ENCODE measurements around the gene ZNF12.
"Not testable (repeated sequence)": the region's sequence is repeated elsewhere in the genome, so short reads cannot be mapped to it uniquely, and the experiment has no call there.

Gene ZNF12

GRCh38 chr7:6706666-6707407 is at the start of gene ZNF12:
Gene ZNF12 (minus strand): TSS chr7:6706947. CDS start chr7:6705173, 1,774 bp downstream.
- peak; percentile 94 for ATAC-seq
- peak; percentile 97 for DNase-seq

- DNase-seq, result not testable (repeated sequence)
- ATAC-seq, result peak; percentile 42
These were observed 47.2 kb upstream of the ZNF12 start, which contains the start of gene RSPH10B2 for GRCh38 chr7:6753964-6754363. Gene RSPH10B2 (plus strand): TSS chr7:6754103. CDS start chr7:6757678, 3,575 bp downstream.

DNA sequence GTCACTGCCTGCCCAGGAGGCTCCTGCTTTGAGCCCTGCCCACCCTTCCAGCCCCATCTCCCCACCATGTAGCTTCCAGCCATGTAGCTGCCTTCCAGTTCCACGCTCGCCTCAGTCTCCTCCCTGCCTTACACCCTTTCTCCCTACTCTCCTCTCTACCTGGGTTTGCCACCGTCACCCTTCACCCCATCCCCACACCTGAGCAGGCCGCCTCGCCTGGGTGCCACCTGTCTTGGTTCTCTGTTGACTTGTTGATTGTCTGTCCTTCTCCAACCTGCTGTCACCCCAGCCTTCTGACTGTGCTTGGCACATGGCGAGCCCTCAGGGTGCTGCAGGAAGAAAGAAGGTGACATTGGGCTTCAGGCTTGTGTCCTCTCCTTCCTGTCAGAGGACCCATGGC is 43.4 kb upstream of the ZNF12 start:
- DNase-seq, ATAC-seq: not testable (repeated sequence)

GRCh38 chr7:6749335-6749734 is 42.6 kb upstream of the ZNF12 start:
- ATAC-seq, result not testable (repeated sequence)

DNA sequence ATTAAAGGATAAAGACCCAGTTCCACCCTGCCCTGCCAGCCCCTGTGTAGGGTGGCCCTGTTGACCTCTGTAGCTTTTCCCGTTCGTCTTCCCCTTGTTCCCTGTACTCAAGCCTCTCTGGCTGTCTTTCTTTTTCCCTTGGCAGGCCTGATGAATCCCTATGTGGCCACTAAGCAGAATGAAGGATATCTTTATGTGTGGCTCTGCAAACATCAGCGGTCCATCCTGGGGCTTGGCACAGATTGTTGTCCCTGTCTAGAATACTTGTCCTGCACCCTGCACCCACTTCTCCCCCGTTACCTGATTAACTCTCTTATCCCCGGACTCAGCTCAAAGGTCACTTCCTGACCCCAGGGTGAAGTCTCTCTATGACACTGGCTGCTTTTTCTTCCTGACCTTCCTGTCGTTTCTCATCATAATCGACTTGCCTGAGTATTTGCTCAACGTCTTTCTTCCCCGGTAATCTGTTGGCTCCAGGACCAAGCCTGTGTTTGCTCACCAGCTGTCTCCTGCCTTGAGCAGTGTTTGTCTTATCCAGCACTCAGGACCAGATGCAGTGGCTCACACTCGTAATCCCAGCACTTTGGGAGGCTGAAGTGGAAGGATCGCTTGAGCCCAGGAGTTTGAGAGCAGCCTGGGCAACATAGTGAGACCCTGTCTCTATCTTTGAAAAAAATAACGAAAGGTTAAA is 37.8 kb upstream of the ZNF12 start:
- not testable (repeated sequence) for DNase-seq, ATAC-seq

More at GRCh38 chr7:6749335-6749734, 42.6 kb upstream of the ZNF12 start:
- not testable (repeated sequence) for DNase-seq

- ATAC-seq, DNase-seq: not testable (repeated sequence)
These were observed 31.7 kb upstream of the ZNF12 start for GRCh38 chr7:6738415-6738814.

DNA sequence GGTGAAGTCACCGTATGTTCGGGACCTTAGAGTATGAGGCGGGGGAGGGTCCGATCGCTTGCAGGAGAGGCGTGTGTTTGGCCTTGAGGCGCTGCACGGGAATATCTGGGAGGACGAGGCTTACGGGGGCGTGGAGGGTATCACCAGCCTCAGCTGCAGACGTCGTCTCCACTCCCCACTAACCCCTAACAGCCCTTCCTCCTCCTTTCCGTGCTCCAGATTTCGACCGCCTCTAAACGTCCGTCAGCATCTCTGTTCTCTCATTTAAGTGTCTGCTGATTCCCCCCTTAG is 23.5 kb upstream of the ZNF12 start:
- DNase-seq (no peak), ATAC-seq (no peak)

GRCh38 chr7:6729492-6730342 is 23.0 kb upstream of the ZNF12 start:
- ATAC-seq, result peak; percentile 100

GRCh38 chr7:6728893-6729491 is 22.2 kb upstream of the ZNF12 start:
- DNase-seq, ATAC-seq: not testable (repeated sequence)

More at GRCh38 chr7:6729492-6730342, 23.0 kb upstream of the ZNF12 start:
- DNase-seq, result peak; percentile 89

GRCh38 chr7:6727663-6728062 is 20.9 kb upstream of the ZNF12 start:
- ATAC-seq, result no peak
- no peak for DNase-seq

- DNase-seq, ATAC-seq: not testable (repeated sequence)
These were observed 19.6 kb upstream of the ZNF12 start for GRCh38 chr7:6726341-6726740.

- DNase-seq (no peak), ATAC-seq (no peak)
These were observed 18.3 kb upstream of the ZNF12 start for GRCh38 chr7:6725003-6725402.

- not testable (repeated sequence) for DNase-seq, ATAC-seq
These were observed 17.6 kb upstream of the ZNF12 start for GRCh38 chr7:6724351-6724750.

DNA sequence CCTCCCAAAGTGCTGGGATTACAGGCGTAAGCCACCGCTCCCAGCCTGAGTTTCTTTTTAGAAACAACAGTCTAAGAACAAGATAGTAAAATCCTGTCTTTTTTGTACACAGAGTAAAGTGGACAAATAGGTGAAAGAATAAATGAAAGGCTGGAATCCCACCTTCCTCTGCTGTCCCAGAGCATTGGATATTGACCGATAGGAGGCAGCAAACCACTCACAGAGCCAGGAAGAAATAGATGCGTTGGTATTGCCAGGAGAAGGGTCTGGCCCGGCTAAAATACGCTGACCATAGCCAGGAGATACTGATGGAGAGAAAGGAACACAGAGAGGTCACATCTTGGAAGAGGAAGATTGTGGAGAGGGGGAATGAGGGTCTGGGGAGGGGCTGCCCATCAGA is 11.4 kb upstream of the ZNF12 start:
- ATAC-seq, result no peak
- no peak for DNase-seq

DNA sequence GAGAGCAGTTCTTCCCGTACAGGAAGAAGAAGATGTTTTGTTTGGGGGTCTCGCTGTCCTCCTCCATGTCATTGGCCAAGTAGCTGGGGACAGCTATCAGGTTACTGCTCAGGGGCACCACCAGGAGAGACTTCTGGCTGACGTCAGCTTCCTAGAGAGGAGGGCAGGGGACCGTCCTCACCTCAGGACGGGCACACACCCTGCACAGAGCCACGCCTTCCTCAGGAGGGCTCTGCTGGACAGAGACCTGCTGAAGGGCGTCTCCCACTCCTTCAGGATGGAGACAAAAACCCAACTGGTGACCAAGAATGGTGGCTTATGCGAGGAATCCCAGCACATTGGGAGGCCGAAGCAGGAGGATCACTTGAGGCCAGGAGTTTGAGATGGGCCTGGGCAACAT is 9.2 kb upstream of the ZNF12 start:
- not testable (repeated sequence) for ATAC-seq

DNA sequence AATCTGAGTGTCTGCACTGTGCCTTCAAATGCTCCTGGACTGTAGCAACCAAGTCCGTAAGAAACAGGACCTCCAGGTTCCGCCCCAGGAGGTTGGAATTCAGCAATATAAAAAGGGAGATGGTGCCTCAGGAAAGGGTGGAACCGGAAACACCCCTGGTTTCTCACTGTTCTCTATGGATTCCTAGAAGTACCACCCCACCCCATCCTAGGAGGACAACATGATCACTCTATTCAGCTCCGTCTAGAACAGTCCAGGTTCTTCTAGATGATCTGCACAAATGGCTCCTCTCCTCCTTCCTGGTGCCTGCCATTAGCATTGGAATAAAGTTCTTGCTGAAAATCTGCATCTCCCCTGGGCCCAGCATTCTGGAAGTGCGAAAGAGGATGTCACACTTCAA is 7.6 kb upstream of the ZNF12 start:
- no peak for DNase-seq
- no peak for ATAC-seq

More for the DNA sequence above, 9.2 kb upstream of the ZNF12 start:
- DNase-seq, result not testable (repeated sequence)

DNA sequence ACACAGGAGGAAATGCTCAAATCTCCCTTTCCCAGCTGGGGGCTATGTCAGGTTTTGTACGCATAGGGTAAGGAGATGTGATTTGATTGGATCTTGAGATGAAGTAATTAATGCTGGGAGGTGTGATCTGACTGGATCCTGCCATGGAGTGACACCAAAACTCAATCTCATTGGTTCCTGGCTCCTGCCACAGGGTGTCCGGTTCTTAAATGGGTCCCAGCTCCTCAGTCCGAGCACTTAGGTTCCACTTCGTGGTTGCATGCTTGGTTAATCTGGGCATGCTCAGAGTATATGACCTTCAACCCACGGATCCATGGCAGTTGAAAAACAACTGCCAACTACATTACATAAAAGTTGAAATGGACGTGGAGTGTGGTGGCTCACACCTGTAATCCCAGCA is 3.1 kb upstream of the ZNF12 start:
- DNase-seq (peak; percentile 22), ATAC-seq (no peak)

DNA sequence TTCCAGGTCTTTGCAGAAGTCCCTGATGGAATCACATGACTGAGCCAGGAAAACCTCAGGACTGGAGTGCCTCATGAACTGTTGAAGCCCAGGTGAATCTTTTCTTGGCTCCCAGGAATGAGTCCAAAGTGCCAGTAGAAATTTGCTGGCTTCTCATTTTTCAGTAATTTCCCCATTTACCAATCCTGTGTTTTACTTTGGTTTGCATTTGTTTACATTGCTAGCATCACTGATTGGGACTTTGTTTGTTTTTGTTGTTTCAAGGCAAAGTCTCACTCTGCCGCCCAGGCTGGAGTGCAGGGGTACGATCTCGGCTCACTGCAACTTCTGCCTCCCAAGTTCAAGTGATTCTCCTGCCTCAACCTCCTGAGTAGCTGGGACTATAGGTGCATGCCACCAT is 1.6 kb upstream of the ZNF12 start:
- DNase-seq, result no peak
- no peak for ATAC-seq

DNA sequence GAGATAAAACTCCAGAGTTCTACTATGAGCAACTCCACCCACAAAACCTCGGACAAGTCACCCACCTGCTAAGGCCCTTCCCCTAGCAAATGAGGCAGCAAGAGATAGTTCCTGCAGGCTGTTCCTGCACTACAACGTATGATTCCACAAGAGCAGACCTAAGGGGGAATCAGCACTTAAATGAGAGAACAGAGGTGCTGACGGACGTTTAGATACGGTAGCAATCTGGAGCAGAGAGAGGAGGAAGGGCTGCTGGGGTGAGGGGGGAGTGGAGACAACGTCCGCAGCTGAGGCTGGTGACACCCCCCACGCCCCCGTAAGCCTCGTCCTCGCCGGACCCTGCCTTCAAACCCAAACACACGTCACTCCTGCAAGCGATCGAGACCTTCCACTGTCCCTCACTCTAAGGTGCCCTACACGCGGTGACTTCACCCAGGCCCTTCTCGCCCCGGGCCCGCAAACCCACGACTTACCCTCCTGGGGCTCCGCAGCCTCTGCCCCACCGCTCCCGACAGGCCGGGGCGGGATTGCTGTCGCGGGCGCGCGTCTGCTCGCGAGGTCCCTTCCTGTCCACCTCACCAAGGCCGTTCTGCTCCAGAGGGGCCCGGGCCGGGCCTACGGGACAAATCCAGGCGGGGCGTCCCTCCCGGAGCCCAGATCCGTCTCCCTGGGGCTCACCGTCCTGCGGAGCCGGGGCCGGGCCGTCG is 635 bp downstream of the ZNF12 start:
- ATAC-seq (peak; percentile 38), DNase-seq (peak; percentile 30)

GRCh38 chr7:6701860-6702259 is 4.9 kb downstream of the ZNF12 start:
- ATAC-seq, result no peak

GRCh38 chr7:6700793-6701192 is 6.0 kb downstream of the ZNF12 start:
- DNase-seq, result no peak
- no peak for ATAC-seq

More at GRCh38 chr7:6701860-6702259, 4.9 kb downstream of the ZNF12 start:
- DNase-seq, result no peak

All from stimulated activated naive CD8-positive, alpha-beta T cell treated with anti-CD3 and anti-CD28 coated beads, Interleukin-15, Interleukin-2, amounts not matched to agents 100 U/mL and 50 U/mL, for 24 hours (primary cell).